NCI-H345 (cell line): Measurements from ENCODE around the gene CCDC40.
A peak's percentile ranks its signal among the peaks of the same experiment; 100 is the strongest.

ENCODE experiments used
- DNase-seq: peaks from one replicate; lab custom pipeline; 2025; lab: John Stamatoyannopoulos, UW

The CCDC40 gene

DNA sequence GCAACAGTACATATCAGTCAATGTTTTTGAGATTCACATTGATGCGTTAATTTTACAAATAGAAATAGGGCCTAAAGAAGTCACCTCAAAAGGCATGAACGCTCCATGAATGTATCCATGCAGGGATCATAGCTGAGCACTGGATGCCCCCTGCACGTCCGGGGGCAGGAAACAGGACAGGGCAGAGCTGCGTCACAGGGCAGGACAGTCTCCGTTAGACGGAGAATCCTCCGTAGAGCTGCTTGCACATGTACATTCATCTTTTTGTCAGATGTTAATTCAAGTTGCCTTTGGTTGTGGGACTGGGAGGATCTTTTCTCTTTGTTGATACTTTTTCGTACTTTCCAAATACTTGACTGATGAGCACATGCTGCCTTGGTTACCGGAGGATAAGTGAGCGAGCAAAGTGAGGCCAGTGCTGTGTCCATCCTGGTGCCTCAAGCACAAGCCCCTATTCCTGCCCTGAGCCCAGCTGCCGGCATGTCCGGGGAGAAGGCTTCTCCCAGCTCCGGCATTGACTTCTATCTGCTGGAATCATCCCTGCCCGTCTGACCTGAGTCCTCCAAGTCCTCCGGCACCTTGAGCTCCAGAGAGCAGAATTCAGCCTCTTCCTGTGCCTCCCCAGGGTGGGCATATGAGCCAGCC lies 80.0 kb downstream of the CCDC40 start:
- no peak for DNase-seq

DNA sequence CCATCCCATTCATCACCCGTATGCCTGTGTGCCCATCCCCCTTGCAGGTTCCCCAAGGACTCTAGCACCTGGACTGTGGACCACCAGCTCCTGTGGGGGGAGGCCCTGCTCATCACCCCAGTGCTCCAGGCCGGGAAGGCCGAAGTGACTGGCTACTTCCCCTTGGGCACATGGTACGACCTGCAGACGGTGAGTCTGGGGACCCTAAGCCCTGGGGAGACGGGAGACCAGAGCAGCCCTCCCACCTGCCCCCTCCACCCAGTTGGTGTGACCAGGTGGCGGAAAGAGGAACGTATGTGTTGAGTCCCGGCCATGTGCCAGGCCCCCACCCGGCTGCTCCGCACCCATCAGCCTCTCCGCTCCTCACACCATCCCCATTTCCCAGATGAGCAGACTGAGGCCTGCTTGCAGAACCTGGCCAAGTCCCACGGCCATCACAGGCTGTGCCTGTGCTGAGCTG lies 80.5 kb downstream of the CCDC40 start:
- DNase-seq = no peak

DNA sequence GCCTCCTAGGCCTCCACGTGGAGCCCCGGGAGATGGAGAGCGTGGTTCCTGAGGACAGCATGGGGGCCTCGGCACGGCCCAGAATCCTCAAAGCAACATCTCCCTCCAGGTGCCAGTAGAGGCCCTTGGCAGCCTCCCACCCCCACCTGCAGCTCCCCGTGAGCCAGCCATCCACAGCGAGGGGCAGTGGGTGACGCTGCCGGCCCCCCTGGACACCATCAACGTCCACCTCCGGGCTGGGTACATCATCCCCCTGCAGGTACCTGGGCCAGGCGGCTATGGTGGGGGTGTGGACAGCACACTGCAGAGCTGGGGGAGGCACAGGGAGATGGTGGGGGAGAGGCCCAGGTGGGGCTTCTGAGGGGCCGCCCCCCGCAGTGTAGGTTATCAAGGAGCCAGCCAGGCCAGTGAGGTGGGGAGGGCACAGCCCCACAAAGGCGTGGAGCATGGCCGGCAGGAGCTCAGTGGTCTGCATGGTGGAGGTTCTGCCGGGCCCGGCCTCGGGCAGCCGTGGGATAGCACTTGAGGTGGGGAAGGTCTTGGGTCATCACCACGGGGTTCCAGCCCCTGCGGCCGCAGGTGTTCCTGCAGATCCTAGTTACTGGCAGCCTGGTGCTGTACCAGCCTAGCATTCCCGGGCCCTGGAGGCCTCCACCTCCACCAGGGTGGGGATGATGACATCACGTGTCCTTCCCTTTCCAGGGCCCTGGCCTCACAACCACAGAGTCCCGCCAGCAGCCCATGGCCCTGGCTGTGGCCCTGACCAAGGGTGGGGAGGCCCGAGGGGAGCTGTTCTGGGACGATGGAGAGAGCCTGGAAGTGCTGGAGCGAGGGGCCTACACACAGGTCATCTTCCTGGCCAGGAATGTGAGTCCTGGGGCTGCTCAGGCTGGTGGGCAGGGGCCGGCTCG lies 81.3 kb downstream of the CCDC40 start:
- DNase-seq = no peak

DNA sequence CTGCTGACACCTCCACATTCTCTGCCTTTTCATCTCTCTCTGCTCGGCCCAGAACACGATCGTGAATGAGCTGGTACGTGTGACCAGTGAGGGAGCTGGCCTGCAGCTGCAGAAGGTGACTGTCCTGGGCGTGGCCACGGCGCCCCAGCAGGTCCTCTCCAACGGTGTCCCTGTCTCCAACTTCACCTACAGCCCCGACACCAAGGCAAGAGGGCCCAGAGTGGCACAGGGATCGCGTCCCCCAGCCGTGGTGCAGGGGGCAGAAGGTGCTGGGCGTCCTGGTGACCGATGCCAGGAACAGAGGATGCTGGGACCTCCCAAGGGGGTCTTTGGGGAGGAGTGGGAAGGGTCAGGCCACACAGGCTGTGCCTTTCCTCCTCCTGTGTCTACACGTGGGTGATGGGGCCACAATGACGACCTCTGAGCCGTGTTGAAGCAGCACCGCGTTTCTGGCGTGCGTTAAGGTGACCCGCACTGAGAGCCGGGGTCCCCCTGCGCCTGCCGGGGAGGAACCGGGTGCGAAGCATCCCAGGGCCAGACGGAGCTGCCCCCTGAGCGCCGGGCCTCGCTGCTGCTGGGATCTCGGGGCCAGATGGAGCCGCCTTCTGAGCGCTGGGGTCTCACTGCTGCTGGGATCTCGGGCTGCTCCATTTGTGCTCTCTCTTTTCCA lies 82.3 kb downstream of the CCDC40 start:
- no peak for DNase-seq

DNA sequence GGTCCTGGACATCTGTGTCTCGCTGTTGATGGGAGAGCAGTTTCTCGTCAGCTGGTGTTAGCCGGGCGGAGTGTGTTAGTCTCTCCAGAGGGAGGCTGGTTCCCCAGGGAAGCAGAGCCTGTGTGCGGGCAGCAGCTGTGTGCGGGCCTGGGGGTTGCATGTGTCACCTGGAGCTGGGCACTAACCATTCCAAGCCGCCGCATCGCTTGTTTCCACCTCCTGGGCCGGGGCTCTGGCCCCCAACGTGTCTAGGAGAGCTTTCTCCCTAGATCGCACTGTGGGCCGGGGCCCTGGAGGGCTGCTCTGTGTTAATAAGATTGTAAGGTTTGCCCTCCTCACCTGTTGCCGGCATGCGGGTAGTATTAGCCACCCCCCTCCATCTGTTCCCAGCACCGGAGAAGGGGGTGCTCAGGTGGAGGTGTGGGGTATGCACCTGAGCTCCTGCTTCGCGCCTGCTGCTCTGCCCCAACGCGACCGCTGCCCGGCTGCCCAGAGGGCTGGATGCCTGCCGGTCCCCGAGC lies 82.9 kb downstream of the CCDC40 start:
- DNase-seq = no peak

DNA sequence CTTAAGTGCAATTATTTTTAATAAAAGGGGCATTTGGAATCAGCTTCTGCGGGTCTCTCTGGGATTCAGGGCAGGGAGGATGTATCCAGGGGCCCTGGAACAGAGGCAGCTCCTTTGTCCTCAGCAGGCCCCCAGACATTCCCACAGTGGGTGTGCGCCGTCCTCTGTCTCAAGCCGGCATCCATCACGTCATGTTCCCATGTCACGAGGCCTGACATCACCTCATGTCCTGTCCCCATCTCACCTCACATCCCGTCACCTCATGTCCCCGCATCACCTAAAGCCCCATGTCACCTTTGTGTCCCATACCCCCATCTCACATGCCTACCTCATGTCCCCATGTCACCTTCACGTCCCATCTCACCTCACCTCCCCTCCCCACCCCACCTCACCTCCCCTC lies 83.4 kb downstream of the CCDC40 start:
- DNase-seq = no peak

DNA sequence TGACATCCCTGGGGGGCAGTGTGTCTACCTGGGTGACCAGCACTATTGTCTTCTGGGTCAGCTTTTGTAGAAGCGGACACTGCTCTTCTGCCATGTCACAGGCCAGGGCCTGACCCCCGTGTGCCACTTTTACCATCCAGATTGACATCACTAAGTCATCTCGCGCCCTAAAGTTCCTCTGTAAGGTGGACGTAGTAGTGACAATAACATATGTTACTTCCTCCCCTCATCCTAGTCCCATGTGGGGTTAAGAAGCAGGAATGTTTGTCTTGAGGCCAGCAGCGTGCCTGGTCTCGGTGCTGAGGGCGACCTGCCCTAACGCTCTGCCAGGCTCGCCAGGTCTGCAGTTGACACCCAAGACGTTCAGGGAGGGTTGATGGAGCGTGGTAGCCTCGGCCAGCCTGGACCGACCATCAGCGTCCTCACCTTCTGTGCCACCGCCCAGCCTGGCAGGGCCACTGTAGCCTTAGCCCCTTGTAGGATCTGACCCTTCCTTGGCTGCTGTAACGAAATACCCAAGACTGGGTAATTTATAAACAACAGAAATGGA lies 85.7 kb downstream of the CCDC40 start:
- no peak for DNase-seq

DNA sequence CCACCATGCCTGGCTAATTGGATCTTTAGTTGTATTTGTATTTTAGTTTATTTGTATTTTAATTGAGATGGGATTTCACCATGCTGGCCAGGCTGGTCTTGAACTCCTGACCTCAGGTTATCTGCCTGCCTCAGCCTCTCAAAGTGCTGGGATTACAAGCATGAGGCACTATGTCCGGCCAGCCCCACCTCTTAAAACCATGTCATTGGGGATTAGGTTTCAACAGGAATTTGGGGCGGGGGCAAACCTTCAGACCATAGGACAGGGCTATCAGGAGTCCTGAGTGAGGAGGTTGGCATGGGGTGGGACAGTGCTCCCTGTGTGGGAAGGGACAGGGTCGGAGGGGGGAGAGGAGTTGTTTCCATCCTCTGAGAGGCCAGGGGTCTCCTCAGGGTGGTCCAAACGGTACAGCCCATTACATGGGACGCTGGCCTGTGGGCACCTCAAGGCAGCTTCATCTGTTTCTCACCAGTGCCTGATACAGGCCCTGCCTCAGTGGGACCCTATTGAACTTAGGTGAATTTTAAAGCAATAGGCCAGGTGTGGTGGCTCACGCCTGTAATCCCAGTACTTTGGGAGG lies 86.6 kb downstream of the CCDC40 start:
- no peak for DNase-seq

DNA sequence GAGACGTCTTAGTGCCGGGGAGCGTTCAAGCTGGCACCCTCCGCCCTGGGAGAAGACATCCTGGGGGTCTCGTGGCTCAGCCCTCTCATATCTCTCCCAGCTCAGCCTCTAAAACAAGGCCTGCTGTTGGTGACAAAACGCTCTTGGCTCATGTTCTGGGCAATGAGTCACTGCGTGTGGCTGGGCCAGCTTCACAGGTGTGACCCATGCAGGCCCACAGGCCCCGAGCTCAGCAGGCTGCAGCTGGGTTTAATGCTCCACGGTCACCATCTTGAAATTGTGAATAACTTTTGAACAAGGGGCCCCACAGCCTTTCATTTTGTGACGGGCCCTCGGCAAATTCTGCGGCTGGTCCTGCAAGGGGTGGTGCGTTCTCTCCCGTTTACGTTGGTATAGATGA lies 87.3 kb downstream of the CCDC40 start:
- DNase-seq = no peak

DNA sequence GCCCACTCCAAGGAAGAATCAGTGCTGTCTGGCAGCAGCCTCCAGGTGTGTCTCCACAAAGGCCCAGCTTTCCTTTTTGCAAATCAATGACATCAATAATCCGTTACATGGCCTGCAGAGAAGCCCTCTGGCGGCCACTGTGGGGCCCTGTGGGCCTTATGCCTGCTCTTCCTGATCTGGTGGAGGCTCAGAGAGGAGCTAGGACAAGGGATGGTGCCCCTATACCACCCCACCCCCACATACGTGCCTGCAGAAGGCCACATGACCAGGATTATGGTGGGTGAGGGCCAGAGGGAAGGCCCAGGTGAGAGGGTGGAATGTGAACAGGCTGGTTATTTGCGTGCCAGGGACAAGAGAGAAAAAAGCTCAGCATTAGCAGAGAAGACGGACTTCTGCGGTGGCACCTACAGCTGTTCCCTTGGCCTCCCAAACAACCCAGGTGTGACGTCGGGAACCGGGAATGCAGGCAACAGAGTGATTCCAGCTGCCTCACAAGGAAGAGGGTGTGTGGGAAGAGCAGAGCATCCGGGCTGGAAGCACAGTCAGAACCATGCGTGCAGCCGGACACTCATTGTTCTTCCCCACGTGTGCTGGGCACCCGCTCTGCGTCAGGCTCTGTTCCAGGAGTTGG lies 88.0 kb downstream of the CCDC40 start:
- peak; percentile 33 for DNase-seq

DNA sequence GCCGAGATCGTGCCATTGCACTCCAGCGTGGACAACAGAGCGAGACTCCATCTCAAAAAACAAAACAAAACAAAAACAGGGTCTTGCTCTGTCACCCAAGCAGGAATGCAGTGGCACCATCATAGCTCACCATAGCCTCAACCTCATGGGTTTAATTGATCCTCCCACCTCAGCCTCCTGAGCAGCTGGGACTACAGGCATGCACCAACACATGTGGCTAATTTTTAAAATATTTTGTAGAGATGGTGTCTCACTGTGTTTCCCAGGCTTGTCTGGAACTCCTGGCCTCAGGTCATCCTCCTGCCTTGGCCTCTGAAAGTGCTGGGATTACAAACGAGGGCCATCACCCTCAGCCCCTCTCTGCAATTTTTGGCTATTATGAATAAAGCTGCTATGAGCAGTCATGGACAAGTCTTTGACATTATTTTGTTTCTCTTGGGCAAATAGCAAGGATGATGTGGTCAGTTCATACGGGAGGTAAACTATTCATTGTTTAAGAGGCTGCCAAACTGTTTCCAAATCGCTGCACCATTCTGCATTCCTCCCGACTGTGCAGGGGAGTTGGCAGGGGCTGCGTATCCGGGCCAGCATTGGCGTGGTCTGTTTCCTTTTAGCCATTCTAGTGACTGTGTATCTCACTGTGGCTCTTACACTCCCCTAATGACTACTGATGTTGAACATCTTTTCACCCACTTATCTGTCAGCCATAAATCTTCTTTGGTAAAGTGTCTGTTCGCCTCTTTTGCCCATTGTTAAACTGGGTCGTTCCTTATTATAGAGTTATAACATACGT lies 89.4 kb downstream of the CCDC40 start:
- DNase-seq = no peak

DNA sequence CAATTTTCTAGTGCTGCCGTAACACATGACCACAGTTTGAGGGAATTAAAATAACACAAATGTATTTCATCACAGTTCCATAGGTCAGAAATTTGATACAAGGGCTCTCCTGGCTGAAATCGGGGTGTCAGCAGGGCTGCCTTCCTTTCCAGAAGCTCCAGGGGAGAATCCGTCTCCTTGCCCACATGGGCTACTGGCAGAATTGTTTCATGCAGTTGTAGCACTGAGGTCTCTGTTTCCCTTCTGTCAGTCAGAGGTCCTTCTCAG lies 89.9 kb downstream of the CCDC40 start:
- no peak for DNase-seq

DNA sequence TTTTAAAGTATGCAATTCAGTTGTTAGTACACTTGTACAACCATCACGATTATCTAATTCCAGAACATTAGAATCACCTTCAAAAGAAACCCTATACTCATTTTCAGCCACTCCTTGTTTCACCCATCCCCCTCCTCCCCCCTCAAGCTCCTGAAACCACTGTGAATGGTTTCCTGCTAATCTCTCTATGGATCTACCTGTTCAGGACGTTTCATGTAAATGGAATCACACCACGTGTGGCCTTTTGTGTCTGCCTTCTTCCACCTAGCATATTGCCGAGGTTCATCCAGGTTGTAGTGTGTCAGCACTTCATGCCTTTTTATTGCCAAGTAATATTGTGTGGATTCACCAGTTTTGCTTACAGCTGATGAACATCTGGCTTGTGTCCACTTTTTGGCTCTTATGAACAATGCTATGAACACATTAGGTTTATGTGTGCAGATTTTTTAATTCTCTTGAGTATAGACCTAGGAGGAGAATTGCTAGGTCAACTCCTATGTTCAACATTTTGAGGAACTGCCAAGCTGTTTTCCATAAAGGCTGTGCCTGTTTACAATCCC lies 92.6 kb downstream of the CCDC40 start:
- DNase-seq = no peak

DNA sequence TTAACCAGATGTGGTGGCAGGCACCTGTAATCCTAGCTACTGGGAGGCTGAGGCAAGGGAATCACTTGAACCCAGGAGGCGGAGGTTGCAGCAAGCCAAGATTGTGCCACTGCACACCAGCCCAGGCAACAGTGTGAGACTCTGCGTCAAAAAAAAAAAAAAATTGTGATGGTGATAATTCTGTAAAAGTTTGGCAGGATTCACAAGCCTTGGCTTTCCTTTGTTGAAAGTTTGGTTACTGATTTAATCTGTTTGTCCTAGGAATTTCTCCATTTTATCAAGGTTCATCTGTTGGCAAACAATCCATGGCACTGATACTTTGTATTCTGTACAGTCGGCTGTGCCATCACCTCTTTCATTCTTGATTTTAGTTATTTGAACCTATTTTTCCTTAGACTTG lies 94.5 kb downstream of the CCDC40 start:
- DNase-seq = no peak

DNA sequence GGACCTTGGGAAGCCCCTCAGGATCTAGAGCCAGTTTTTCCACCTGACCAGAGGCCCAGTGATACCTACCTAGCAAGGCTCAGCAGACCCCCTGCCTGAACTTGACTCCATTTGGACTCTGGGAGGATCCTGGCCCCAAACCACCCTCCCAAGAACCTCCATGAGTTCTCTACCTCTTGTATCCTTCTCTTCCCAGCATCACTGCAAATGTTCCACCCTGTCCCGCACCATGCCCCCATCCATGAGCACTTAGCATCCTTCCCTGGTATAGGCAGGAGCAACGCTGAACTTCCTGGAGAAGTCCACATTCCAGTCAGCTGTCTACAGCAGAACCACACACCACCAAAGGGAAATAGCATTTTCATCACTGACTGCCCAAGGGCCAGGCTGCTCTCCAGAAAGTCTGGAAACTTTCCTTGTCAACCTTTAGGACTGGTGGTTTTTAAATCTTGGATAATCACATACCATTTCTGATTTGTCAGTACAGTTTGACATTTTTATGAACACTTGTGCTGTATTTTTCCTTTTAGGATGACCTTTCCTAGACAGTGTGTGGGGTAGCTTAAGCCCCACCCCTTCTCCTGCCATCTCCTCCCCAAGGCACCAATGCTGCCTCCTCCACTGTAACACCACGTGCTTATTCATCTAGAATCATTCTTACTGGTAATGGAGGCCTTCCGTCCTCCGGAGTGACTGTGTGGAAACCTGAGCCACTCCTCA lies 96.6 kb downstream of the CCDC40 start:
- DNase-seq = no peak

DNA sequence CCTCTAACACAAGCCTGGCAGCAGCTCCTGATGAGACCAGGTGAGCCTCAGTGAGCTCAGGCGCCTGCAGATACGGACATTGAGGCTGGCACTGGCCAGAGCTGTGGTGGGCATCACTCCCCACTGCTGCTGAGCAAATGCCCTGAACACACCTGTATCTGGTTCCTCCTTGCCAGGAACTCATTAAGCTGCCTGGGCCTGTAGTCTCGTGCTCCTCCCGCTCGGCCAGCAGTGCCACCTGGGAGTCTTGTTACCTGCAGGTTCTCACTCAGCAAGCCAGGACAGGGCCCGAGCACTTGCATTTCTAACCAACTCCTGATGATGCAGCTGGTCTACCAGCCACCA lies 97.2 kb downstream of the CCDC40 start:
- no peak for DNase-seq

DNA sequence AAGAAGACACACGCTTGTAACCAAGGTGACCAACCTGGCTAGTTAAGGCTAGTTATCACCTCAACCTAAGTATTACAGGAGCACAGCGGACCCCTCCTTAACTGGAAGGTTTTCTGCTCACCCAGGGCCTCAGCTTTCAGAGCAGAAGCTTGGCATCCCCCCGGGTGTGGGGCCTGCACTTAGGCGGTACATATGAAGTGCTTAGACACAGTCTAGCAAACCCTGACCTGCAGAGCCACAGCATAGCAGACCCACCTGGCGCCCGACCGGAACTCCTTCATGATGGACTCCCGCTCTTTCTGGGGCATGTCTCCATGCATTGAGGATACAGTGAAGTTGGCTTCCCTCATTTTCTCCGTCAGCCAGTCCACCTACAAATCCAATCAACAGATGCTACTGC lies 100.7 kb downstream of the CCDC40 start:
- no peak for DNase-seq

DNA sequence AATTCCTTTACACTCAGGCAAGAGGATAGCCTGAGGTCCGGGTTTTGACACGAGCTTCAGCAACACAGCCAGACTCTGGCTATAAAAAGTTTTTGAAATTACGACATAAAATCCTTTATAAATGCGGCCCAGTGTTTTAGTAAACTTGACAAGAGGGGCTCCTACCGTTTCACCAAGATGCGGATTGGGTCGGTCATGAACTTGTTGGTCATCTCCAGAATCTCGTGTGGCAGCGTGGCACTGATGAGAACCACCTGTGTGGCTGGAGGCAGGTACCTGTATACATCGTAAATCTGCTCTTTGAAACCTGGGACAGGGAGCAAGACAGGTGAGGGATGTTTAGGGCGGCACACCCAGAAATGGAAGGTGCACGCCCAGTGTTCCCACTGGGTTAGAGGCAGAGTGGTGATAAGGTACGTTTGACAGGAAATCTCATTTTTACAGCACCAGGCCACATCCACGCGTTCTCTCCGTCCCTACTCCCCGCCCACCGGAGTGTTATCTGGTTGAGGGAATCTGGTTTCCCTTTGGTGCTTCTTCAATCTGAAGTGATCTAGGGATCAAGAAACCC lies 102.5 kb downstream of the CCDC40 start:
- DNase-seq = no peak

DNA sequence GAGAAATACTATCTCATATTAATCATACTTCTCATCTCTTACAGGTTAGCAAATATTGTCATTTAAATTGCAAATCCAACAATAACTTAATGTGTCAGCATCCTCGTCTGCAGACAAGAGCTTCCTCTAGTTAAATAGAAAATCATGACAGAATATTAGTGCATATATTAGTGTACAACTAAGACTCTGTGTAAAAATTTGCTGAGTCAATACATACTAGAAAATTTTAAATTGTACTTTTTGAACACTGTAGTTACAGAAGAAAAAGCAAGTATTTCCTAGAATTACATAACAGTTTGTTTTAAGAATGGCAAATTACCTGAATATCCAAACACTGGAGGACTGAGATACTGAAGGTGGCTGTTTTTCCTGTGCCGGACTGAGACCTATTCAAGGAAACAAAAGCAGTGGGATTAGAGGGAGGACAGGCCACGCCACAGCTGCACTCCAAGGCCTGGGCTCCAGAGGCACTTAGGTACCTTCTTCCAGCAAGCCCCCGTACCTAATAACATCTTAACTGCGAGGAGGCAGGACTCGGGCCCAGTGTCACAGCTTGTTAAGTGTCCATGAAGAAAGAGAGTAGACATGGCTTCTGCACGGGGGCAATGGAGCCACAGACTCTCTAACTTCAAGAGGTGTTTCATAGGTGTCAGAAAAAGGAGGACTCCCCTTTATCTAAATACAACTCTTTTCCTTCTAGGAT lies 105.2 kb downstream of the CCDC40 start:
- DNase-seq = no peak
